GM21717 (cell line): ENCODE measurements around the gene CELA2A.
"Not testable (repeated sequence)": the region's sequence is repeated elsewhere in the genome, so short reads cannot be mapped to it uniquely, and the experiment has no call there.

Experiments used
- ATAC-seq: cut with Tn5 transposase; IDR thresholded peaks from one replicate; pipeline ENCODE4 v1.9.1; 2021; ENCODE audit warnings: mild to moderate bottlenecking, moderate library complexity; ENCODE audit not compliant: unreplicated experiment

Gene CELA2A

DNA sequence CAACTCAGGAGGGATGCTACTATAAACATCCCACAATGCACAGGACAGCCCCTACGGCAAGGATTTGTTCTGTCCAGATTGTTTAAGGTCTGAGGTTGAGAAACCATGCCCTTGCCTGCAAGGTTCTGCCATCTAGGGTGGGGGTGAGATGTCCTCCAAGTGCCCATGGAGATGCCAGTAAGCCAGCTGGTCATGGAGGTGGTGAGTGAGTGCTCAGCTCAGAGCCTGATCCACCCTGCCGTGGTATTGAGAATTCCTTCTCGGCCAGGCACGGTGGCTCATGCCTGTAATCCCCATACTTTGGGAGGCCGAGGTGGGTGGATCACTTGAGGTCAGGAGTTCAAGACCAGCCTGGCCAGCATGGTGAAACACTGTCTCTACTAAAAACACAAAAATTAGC lies 31.6 kb upstream of the CELA2A start:
- ATAC-seq = no peak

DNA sequence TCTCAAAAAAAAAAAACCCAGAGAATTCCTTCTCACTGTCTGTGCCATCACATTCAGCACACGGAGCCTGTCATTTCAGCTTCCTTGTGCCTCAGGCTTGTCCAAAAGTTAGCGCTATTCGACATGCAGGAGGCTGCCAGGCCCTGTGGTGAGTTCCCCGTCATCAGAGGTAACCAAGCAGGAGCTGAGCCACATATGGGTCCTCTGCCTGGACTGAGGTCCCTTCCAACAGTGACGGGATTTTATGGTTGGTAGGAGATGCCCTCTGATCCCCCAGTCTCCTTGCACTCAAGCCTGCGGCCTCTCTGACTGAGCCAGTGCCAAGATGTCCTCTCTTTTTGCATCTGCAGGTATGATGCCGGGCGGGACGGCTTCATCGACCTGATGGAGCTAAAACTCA lies 31.0 kb upstream of the CELA2A start:
- ATAC-seq = no peak

DNA sequence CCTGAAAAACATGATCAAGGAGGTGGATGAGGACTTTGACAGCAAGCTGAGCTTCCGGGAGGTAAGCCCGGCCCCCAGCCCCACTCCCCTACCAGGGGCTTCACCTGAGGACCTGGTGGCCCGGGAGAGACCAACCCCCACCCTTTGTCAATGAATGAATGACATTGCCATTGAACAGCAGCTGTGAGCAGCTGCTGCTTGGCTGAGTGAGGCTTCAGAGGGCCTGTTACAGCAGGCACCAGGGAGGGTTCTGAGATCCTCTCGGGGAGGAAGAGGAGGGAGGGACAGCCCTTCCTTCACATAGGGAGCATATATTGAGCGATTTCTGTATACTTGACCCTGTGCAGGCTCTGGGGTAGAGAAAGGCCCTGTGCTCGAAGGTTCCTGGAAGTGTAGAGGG lies 30.6 kb upstream of the CELA2A start:
- no peak for ATAC-seq

DNA sequence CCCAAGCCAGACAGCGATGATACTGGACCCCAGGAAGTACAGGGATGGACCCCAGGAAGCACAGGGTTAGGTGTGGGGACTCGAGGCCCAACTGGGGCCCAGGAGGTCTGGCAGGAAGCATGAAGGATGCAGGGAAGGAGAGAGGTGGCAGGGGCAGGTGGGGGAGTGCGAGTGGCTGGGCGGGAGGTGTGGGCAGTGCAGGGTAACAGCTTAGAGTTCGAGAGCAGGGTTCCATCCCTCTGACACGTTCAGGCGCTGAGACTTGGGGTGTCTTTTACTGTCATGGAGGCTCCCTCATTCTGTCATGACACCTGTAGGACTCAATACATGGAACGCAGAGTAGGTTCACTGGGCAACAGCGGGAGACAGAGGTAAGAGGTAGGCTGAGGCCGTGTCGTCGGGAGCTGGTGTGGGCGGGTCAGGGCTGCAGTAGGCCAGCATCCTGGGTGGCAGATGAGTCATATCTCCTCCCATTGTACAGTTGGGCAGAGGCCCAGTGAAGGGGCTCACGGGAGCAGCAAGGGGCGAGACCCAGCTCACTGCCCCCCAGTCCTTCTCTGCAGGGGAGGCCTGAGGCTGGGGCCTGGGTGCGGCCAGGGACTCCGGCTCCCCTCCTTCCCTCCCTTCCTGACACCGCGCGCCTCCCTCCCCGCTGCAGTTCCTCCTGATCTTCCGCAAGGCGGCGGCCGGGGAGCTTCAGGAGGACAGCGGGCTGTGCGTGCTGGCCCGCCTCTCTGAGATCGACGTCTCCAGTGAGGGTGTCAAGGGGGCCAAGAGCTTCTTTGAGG lies 29.8 kb upstream of the CELA2A start:
- ATAC-seq = no peak

DNA sequence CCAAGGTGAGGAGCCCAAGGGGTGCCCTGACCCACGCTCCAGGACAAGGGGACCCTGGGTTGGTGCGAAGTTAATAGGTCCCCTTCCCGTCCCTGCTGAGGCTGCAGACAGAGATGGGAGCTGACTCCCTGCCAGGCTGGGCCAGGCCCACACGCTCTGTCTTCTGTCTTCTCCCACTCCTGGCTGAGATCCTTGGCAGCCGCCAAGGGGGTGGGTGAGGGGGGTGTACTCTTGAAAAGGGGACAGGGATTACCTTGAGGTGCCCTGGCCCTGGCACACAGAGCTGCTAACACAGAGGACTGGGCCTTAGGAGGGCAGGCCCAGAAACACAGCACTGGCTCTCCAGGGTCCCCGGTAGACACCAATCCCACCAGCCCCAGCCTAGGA lies 29.3 kb upstream of the CELA2A start:
- no peak for ATAC-seq

DNA sequence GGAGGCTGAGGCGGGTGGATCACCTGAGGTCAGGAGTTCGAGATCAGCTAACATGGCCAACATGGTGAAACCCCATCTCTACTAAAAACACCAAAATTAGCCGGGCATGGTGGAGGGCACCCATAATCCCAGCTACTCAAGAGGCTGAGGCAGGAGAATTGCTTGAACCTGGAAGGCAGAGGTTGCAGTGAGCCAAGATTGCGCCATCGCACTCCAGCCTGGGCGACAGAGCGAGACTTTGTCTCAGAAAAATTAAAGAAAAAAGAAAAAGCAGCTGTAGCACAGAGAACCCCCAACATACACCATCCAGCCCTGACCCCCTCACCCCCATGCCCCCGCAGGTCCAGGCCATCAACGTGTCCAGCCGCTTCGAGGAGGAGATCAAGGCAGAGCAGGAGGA lies 28.3 kb upstream of the CELA2A start:
- not testable (repeated sequence) for ATAC-seq

DNA sequence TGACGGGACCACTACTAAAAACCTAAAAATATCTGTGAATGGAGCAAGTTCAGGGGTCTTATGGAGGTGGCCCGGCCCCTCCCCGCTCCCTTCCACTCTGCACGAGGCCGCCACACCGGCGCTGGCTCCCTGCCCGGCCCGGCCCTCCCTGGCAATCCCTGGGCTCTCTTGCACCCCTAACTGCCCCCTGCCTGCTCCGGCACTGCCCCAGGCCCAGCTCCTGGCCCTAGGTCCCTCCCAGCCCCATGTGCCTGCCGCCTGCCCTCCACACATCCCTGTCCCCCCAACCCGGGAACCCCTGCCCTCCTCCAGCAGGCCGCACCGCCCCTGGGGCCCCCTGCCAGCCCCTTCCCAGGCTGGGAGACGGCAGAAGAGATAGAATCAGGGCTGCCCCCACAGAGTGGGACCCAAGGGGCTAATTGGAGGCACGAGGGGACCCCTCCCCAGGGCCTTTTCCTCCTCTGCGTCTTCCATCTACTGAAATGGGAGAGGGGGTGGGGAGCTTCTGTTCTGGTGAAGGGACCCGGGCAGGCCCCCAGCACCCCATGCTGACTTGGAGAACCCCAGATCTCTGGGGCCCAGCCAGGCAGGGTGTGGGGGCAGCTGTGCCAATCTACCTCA lies 27.6 kb upstream of the CELA2A start:
- ATAC-seq = no peak

DNA sequence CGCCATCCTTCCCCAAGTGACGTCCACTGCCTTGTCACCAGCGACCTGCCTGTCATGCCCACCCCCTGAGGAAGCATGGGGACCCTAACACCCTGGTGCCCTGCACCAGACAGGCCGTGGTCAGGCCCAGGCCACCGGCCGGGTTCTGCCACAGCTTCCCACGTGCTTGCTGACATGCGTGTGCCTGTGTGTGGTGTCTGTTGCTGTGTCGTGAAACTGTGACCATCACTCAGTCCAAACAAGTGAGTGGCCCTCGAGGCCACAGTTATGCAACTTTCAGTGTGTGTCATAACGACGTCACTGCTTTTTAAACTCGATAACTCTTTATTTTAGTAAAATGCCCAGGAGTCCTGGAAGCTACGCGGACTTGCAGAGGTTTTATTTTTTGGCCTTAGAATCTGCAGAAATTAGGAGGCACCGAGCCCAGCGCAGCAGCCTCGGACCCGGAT lies 26.8 kb upstream of the CELA2A start:
- no peak for ATAC-seq

DNA sequence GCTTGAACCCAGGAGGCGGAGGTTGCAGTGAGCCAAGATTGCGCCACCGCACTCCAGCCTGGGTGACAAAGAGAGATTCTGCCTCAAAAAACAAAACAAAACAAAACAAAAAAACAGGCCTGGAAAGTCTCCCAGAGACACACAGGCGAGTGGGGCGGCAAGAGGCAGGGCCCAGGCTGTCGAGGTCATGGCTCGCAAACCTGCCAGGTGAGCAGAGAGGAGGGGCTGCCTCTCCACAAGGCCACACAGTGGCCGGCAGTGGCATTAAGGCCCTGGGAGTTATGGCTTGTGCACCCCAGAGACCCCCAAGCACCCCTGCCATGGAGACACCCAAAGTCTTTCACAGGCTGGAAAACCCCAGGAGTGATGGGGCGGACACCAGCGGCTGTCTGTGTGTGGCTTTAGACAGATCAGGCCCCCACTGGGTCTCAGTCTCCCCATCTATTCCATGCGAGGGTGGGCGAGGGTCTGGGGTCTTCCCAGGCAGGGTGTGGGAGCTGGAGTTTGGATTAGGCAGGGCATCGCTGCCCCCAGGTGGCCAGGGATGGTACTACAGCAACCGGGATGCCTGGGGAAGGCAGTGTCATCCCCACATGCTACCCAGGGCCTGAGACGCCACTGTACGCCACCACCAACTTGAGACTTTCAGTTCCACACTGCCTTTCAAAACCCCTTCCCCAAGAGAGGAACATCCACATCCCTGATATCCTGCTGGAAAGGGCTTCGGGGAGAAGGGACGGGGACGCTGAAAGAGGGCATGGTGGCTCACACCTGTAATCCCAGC lies 25.6 kb upstream of the CELA2A start:
- no peak for ATAC-seq

DNA sequence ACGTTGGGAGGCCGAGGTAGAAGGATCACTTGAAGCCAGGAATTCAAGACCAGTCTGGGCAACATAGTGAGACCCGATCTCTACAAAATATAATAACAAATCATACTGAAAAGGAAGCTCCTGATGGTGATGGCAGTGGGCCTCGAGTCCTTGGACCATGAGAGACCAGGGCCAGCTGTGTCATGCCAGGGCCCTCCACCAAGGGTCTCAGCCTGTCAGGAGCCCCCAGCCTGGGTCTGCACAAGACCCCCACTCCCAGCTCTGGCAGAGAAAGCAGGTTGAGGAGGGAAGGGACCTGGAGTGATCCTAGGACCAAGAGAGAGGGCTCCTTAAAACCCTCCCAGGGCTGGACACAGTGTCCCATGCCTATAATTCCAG lies 25.0 kb upstream of the CELA2A start:
- no peak for ATAC-seq

DNA sequence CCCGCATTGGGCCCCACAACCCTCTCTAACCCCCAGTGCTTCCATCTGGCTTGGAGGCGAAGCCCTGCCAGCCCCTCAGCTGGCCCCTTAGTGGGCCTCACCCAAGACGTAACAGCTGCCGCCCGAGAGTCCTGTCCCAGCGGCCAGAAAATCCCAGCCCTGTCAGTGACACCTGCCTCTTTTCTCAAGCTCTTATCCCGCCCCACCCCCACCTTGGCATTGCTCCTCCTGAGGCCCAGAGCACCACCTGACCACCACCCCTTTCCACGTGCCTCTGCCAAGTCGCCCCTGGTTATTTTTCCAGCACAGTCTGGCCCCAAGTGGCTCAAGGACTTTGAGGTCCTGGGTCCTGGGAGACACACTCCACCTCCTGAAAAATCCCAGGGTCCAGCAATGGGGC lies 24.2 kb upstream of the CELA2A start:
- ATAC-seq = no peak

DNA sequence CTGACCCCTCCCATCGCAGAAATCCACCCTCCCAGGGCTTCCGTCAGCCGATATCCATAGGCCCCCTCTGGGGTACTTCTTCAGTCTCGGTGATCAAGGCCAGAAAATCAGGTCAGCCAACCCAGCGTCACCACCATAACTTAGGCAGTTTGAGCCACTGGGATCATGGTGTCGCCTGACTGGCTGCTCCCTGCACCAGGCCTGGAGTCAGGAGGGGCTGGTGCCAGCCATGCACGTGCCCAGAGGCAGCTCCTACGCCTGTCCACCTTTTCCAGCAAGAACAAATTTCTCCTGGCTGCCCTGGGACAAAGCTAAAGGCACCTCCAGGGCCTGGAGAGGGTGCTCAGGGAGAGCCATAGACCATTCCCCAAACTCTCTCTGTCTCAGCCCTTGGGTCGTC lies 23.1 kb upstream of the CELA2A start:
- ATAC-seq = no peak

DNA sequence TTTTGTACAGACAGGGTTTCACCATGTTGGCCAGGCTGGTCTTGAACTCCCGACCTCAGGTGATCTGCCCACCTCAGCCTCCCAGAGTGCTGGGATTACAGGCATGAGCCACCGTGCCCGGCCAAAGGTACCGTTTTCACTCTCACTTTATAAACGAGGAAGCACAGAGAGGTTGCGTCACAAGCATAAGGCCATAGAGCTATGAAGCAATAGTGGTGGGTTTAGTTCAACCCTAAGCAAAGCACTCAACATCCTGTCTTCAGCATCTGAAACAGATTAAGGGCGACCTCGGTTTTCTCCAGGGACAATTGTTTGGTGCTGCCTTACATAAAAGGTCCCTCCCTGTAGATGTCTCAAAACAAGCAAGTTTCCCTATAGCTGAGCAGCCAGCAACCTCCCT lies 21.8 kb upstream of the CELA2A start:
- not testable (repeated sequence) for ATAC-seq

DNA sequence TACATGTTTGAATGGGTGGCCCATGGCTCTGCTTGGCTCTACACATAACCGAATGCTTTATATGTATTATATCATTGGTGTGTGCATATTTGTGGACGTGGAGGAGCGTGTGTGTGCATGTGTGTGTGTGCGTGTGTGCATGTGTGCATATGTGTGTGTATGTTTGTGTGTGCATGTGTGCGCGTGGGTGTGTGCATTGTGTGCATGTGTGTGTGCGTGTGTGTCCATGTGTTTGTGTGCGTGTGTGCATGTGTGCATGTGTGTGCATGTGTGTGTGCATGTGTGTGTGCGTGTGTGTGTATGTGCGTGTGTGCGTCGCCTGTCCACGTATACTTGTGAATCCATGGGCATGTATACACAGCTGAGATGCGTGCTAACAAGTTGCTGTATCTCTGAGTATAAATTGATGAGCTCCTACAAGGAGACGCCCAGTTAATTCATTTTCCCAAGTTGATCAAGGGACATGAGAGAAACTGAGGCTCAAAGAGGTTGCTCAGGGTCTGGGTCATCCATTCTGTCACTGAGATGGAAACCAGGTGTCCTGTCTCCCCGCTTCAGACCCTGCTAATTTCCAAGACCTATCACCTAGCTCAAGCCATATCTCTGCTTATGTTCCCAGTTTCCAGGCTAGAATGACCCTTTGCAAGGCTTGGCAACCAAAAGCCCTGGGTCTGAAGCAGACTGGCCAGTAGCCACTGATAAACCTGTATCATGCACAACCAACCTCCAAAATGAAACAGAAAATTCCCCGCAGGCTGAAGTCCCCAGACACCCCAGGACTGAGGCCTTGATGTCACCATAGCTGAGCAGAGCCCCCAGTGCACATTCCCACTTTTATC lies 21.1 kb upstream of the CELA2A start:
- ATAC-seq = no peak

DNA sequence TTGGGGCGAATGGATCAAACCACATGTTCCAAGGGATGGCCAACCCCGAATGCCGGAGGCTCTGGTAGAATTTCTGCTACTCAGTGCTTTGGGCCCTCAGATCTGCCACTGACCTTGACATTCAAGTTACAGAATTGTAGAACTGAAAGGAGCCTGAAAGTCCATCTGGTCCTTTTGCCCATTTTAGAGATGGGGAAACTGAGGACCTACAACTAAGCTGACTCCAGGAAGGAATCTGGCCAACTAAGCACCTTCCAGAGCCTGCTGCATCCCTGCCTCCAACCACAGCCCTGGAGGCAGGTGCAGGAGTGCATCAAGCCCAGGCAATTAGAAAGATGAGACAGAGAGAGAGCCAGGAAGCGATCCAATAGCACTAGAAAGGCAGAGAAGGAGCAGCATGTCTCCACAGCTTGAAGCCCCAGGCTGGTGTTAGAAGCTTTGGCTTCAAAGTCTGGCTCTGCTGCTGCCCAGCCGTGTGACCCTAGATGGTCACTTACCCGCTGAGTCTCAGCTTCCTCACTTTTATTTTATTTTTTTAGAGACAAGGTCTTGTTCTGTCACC lies 19.6 kb upstream of the CELA2A start:
- no peak for ATAC-seq

DNA sequence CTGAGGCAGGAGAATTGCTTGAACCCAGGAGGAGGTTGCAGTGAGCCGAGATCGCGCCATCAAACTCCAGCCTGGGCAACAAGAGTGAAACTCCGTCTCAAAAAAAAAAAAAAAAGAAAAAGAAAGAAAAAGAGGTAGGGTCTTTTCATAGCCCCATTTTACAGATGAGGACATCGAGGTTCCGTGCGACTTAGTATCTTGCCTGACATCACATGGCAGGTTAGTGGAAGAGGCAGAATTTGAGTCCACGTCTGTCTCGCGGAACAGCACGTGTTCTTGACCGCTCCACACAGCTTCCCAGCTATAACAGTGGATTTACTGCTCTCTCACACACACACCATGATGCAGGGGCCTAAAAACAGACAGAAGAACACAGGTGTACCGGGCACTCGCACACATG lies 17.2 kb upstream of the CELA2A start:
- no peak for ATAC-seq

DNA sequence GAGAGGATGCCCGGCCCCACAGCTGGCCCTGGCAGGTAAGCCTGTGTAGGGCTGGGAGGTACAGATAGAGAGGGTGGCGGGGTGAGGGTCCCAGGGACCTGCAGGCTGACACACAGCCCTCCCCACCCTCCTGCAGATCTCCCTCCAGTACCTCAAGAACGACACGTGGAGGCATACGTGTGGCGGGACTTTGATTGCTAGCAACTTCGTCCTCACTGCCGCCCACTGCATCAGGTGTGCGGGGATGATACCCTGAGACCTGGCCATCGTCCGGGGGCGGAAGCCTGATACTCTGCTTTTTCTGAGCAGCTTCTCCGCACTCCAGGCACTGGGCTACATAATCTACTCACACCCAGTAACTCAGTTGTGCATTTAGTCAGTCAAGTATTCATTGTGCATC lies 16.2 kb upstream of the CELA2A start:
- no peak for ATAC-seq

DNA sequence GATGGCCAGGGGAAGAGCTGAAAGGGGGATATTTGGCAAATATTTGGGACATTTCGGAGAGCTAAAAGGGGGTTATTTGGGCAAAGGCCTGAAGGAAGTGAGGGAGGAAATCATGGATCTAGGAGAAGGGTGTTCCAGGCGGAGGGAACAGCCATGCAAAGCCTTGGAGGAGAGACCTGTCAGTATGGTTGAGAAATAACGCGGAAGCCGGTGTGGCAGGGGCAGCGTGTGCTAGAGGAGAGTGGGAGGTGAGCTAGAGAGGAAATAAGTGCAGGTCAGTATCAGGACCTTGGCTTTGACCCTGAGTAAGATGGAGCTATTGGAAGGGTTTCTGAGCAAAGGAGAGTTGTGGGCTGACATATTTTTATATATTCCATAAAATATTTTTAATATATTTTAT lies 15.3 kb upstream of the CELA2A start:
- ATAC-seq = no peak

DNA sequence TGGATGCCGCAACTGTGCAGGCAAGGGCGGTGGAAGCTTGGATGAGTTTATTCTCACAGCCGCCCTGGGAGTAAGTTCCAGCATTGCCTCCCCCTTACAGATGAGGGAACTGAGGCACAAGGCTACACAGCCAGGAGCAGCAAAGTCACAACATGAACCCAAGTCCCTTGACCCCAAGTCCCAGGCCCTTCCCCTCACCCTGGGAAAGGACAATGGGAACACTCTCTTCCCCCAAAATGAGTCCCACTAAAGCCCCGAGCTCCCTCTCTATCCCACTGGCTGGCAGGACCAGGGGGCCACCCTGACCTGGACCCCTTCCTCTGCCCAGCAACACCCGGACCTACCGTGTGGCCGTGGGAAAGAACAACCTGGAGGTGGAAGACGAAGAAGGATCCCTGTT lies 14.4 kb upstream of the CELA2A start:
- no peak for ATAC-seq

DNA sequence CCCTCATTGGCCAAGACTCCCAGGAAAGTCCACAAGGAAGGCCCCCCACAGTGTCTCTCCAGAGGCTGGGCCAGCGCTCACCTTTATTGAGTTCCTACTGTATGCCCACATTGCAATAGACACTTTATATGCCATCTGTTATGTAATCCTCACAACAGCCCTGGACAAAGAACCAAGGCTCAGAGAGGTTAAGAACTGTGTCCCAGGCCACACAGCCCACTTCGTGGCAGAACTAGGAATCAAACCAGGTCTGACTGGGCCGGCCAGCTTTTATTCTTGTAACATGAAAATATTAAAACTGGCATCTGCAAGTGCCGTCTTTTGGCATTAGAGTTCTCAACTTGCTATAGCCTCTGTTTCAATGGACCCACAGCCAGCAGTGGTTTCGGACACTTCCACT lies 13.8 kb upstream of the CELA2A start:
- no peak for ATAC-seq

DNA sequence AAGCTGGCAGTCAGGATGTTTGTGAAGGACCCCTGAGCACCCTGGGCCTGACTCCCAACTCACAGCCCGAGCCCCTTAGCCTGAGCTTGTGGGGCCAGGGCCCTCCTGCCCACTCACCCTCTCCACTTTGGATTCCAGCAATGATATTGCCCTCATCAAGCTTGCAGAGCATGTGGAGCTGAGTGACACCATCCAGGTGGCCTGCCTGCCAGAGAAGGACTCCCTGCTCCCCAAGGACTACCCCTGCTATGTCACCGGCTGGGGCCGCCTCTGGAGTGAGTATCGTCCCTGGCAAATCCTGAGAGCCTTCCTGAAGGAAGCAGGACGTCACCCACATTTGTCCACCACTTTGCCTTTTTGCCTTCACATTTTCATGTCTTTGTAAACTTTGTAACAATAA lies 13.3 kb upstream of the CELA2A start:
- ATAC-seq = no peak
